ENCODE results near the gene POLR3F. TPM values are rescaled to one million over a fixed set of nuclear protein-coding genes. Genes with fewer than 3 reads are reported as not detected.

Gene POLR3F
- total and polyA plus RNA-seq, 2 donors (not counting 3 experiments of a cell fraction or from before 2014, with no cell fraction given): 4.5 to 9.8 TPM

GRCh38 chr20:18481596-18481995 lies 14.4 kb downstream of the POLR3F start:
- no peak for FAIRE-seq
- ChIA-PET POLR2A (interaction anchor here (1.2 kb wide), 1 partner anchor 26 kb away, joined by 3 read pairs; the partner anchor contains the start of gene SEC23B), CTCF (interaction anchor here (2.1 kb wide), 1 partner anchor 15 kb away, joined by 4 read pairs; the partner anchor contains the start of gene RBBP9)
- H2AFZ ChIP-seq (ENCODE audit: low read depth, low read length): no peak overlapping the region
- no peaks in the 10 kb centered on the region for H3K9me3 ChIP-seq (replicated peaks; ENCODE audit: control insufficient read depth, insufficient read depth, low read length)
- no peaks in the 10 kb centered on the region for H3K4me1 ChIP-seq (ENCODE audit: control insufficient read depth, extremely low read depth, insufficient read depth, low read length)
- H3K9me1 ChIP-seq (replicated peaks; ENCODE audit: control insufficient read depth, extremely low read depth, insufficient read depth, low read length): no peaks in the 10 kb centered on the region
- TF ChIP-seq EZH2 (IDR thresholded peaks at IDR 0.05; ENCODE audit: borderline replicate concordance, low read depth, low read length, severe bottlenecking) (no peak), CTCF (IDR thresholded peaks at IDR 0.05; ENCODE audit: extremely low read depth in 1 of 2, insufficient read depth in 1 of 2, low read depth in 1 of 2, low read length in 2 of 2) (no peak), POLR2A (IDR thresholded peaks at IDR 0.05; ENCODE audit: low read depth, low read length) (no peak), MYC (IDR thresholded peaks at IDR 0.05; ENCODE audit: low read depth, low read length) (no peak), MAX (IDR thresholded peaks at IDR 0.05; ENCODE audit: insufficient read depth, insufficient read length) (no peak), POLR2AphosphoS5 (IDR thresholded peaks at IDR 0.05; ENCODE audit: insufficient read depth, low read depth, low read length) (no peak), JUN (IDR thresholded peaks at IDR 0.05; ENCODE audit: borderline replicate concordance, insufficient read depth, insufficient read length, low read depth) (no peak), GATA2 (IDR thresholded peaks at IDR 0.05; ENCODE audit: insufficient read depth, insufficient read length, low read depth, low read length) (no peak), FOS (IDR thresholded peaks at IDR 0.05; ENCODE audit: borderline replicate concordance, insufficient read depth, low read length) (no peak)
- no peak overlapping the region for H3K27ac ChIP-seq (ENCODE audit: insufficient read depth, low read depth, low read length)
- H3K36me3 ChIP-seq (ENCODE audit: control insufficient read depth in 2 of 2, extremely low read depth in 1 of 2, insufficient read depth in 2 of 2, low read length in 2 of 2): peaks cover 10 to 13% of the 10 kb centered on the region in 2 experiments
- no peak overlapping the region for H3K4me2 ChIP-seq (ENCODE audit: insufficient read depth, low read length)
- no peaks in the 10 kb centered on the region for H3K27me3 ChIP-seq (ENCODE audit: control insufficient read depth in 2 of 2, insufficient read depth in 2 of 2, low read length in 2 of 2)
- no peak overlapping the region for H3K4me3 ChIP-seq (replicated peaks in 1 of 3; ENCODE audit: insufficient read depth in 1 of 3, low read depth in 1 of 3, low read length in 3 of 3)
- no peak overlapping the region for H3K9ac ChIP-seq (replicated peaks; ENCODE audit: extremely low read depth, insufficient read depth, low read length)
- H4K20me1 ChIP-seq (replicated peaks; ENCODE audit: control insufficient read depth, extremely low read depth, insufficient read depth, low read length): no peaks in the 10 kb centered on the region
- no TSS peak for BruUV-seq (replicated peaks)
- no peaks in the 10 kb centered on the region for H3K79me2 ChIP-seq (ENCODE audit: control insufficient read depth, insufficient read depth, low read length)
- intact Hi-C loops (cut with micrococcal nuclease) (no loop called here), dilution Hi-C loops (cut with MboI; ENCODE audit: extremely low pct_ligation_motif_present, low sequenced_read_pairs) (no loop called here)
- DNase-seq (ENCODE audit: low read depth, low spot score): no peak
